B cell (primary cell): ENCODE data around the gene TDRKH. TPM values are rescaled to one million over a fixed set of nuclear protein-coding genes. Genes with fewer than 3 reads are reported as not detected.

Source experiments
- ATAC-seq: fragments of 200-7000 bp; cut with Tn5 transposase; one replicate; pipeline ENCODE4 v1.10.0; 2021; ENCODE audit warnings: low read depth, mild to moderate bottlenecking, moderate number of reproducible peaks, moderate library complexity
- CTCF ChIA-PET: fragments of 350-600 bp; sonication (Branson Sonifier 250); formaldehyde crosslinking; loops from one replicate; lab custom pipeline; 2021; ENCODE audit warnings: antibody characterized with exemption, inconsistent platforms; lab: Charles Lee
- POLR2A ChIA-PET: fragments of 350-600 bp; sonication (Branson Sonifier 250); formaldehyde crosslinking; loops from one replicate; lab custom pipeline; 2021; ENCODE audit warnings: antibody characterized with exemption; lab: Charles Lee
- DNase-seq: peaks from one replicate; pipeline ENCODE4 v3.0.0; 2013
- H2AFZ ChIP-seq: 2 replicates; pipeline ENCODE4 v1.6.1; 2012; ENCODE audit warnings: mild to moderate bottlenecking, low read depth, low read length; ENCODE audit not compliant: insufficient read depth, poor library complexity, severe bottlenecking
- H3K27ac ChIP-seq, 2 donors: 1 replicate in 1 of 2; 2 replicates in 1 of 2; pipeline ENCODE4 v1.5.1; 2012 to 2013; ENCODE audit warnings: low read length in 2 of 2, mild to moderate bottlenecking in 2 of 2, moderate library complexity in 1 of 2
- H3K27me3 ChIP-seq, 4 experiments: fragments of 200-600 bp in 1 of 4; sonication (generic) in 1 of 4; replicated peaks in 1 of 4; 1 replicate in 2 of 4; 2 replicates in 2 of 4; pipeline versions ENCODE4 v1.6.1 to v1.7.0; 2013 to 2016; ENCODE audit warnings: low read length in 3 of 4, mild to moderate bottlenecking in 2 of 4, mixed read lengths in 1 of 4, moderate library complexity in 1 of 4; ENCODE audit not compliant: insufficient read depth in 4 of 4, control insufficient read depth in 3 of 4; ENCODE audit errors: control extremely low read depth in 1 of 4
- H3K36me3 ChIP-seq, 2 experiments: replicated peaks in 1 of 2; 1 replicate in 1 of 2; 2 replicates in 1 of 2; pipeline versions ENCODE4 v1.6.1 to v1.7.1; 2013; ENCODE audit warnings: low read length in 1 of 2; ENCODE audit not compliant: insufficient read depth in 2 of 2, control insufficient read depth in 1 of 2; ENCODE audit errors: control extremely low read depth in 1 of 2, extremely low read depth in 1 of 2
- H3K4me1 ChIP-seq, 2 donors: fragments of 200-600 bp in 1 of 2; sonication (generic) in 1 of 2; 1 replicate in 1 of 2; 2 replicates in 1 of 2; pipeline versions ENCODE4 v1.5.1 to v1.6.1; 2013 to 2017; ENCODE audit warnings: low read length in 2 of 2; ENCODE audit not compliant: control insufficient read depth in 2 of 2, insufficient read depth in 2 of 2
- H3K4me2 ChIP-seq: replicated peaks from 2 replicates; pipeline ENCODE3; 2012; ENCODE audit warnings: mild to moderate bottlenecking, low read depth, low read length; ENCODE audit not compliant: poor library complexity, severe bottlenecking
- H3K4me3 ChIP-seq, 5 experiments: fragments of 200-600 bp in 1 of 5; sonication (generic) in 1 of 5; 1 replicate in 3 of 5; 2 replicates in 2 of 5; pipeline versions ENCODE4 v1.5.1 to v1.7.0; 2011 to 2016; ENCODE audit warnings: low read length in 4 of 5, mild to moderate bottlenecking in 4 of 5, low read depth in 2 of 5, control low read depth in 1 of 5, moderate library complexity in 1 of 5; ENCODE audit not compliant: insufficient read depth in 1 of 5; ENCODE audit errors: control extremely low read depth in 1 of 5, extremely low read depth in 1 of 5
- H3K79me2 ChIP-seq: fragments of 200-600 bp; sonication (generic); one replicate; pipeline ENCODE4 v1.6.0; 2016; ENCODE audit warnings: low read length; ENCODE audit not compliant: control insufficient read depth, insufficient read depth
- H3K9ac ChIP-seq: fragments of 200-600 bp; sonication (generic); 2 replicates; pipeline ENCODE4 v1.6.1; 2017; ENCODE audit warnings: mild to moderate bottlenecking, low read length, moderate library complexity
- H3K9me3 ChIP-seq, 3 donors: one replicate each; pipeline versions ENCODE4 v1.6.1 to v1.7.1; 2013; ENCODE audit warnings: low read length in 2 of 3; ENCODE audit not compliant: control insufficient read depth in 2 of 3, insufficient read depth in 1 of 3; ENCODE audit errors: control extremely low read depth in 1 of 3
- H4K20me1 ChIP-seq: 2 replicates; pipeline ENCODE4 v1.6.0; 2012; ENCODE audit warnings: mild to moderate bottlenecking, low read length; ENCODE audit not compliant: insufficient read depth, control insufficient read depth, poor library complexity, severe bottlenecking
- H3K27ac Mint-ChIP-seq: one replicate; pipeline ENCODE4 v1.8.0; 2021; ENCODE audit warnings: mixed read lengths
- H3K27me3 Mint-ChIP-seq: one replicate; pipeline ENCODE4 v1.8.0; 2021; ENCODE audit warnings: mixed read lengths
- H3K4me1 Mint-ChIP-seq: one replicate; pipeline ENCODE4 v1.8.0; 2021; ENCODE audit warnings: mixed read lengths
- H3K4me3 Mint-ChIP-seq: one replicate; pipeline ENCODE4 v1.8.0; 2021; ENCODE audit warnings: mixed read lengths
- H3K9me3 Mint-ChIP-seq: one replicate; pipeline ENCODE4 v1.8.0; 2022; ENCODE audit warnings: mixed read lengths; ENCODE audit not compliant: insufficient read depth
- CTCF ChIP-seq: fragments of 200-600 bp; IDR thresholded peaks from one replicate; pipeline ENCODE4 v1.8.0; 2022; ENCODE audit warnings: antibody characterized with exemption, mild to moderate bottlenecking
- EZH2 ChIP-seq: IDR thresholded peaks from 2 replicates; pipeline ENCODE4 v1.6.1; 2012; ENCODE audit warnings: borderline replicate concordance, low read depth, mild to moderate bottlenecking, moderate library complexity, low read length; ENCODE audit not compliant: insufficient read depth, poor library complexity, severe bottlenecking
- WGBS: methylation state at CpG from one replicate; pipeline ENCODE4 v1.1.5; 2013; ENCODE audit warnings: missing lambda C conversion rate; ENCODE audit not compliant: insufficient coverage; 5-methylcytosine and 5-hydroxymethylcytosine counted together
- intact Hi-C: fragments of 100-400 bp; cut with micrococcal nuclease; formaldehyde crosslinking; loops from one replicate; pipeline ENCODE4 v1.10.0; 2022
- polyA plus RNA-seq: library from polyadenylated mRNA; depleted of rRNA; stranded (reverse); fragments of >200 nt; gene quantifications from 2 replicates; pipeline ENCODE4 v1.2.3, GENCODE V29; 2012
- total RNA-seq, 2 donors: library from RNA; stranded (reverse); fragments of 120-200 nt in 1 of 2; gene quantifications; 1 replicate in 1 of 2; 2 replicates in 1 of 2; pipeline versions ENCODE4 v1.2.3 to v1.2.4, GENCODE V29; 2013 to 2022

Gene TDRKH
- total and polyA plus RNA-seq, 2 donors (not counting 1 experiment from before 2014, with no cell fraction given) = 2.0 to 13.3 TPM

GRCh38 chr1:151739590-151740355, 50.5 kb downstream of the TDRKH start:
- H4K20me1 ChIP-seq = no peaks in the 10 kb centered on the region
- no peak overlapping the region for H3K9ac ChIP-seq
- WGBS = 57% methylated on average over 3 of the region's 3 CpGs
- no peak overlapping the region for H3K4me2 ChIP-seq
- ChIA-PET POLR2A (no interaction called here), CTCF (no interaction called here)
- DNase-seq (no peak), ATAC-seq (no peak)
- H3K79me2 ChIP-seq = no peaks in the 10 kb centered on the region
- H3K4me3 ChIP-seq = no peak overlapping the region
- peaks cover 12% of the 10 kb centered on the region for H3K9me3 Mint-ChIP-seq
- TF ChIP-seq EZH2 (no peak), CTCF (no peak)
- H3K27me3 ChIP-seq = peaks cover 0 to 6% (median 1%) of the 10 kb centered on the region in 4 experiments
- no peak overlapping the region for H3K4me3 Mint-ChIP-seq
- H3K36me3 ChIP-seq = no peaks in the 10 kb centered on the region
- no peaks in the 10 kb centered on the region for H3K4me1 ChIP-seq
- no peaks in the 10 kb centered on the region for H3K27me3 Mint-ChIP-seq
- intact Hi-C loops = no loop called here
- H3K27ac Mint-ChIP-seq = no peak overlapping the region
- no peaks in the 10 kb centered on the region for H3K4me1 Mint-ChIP-seq
- H3K9me3 ChIP-seq = peaks cover 0 to 17% (median 12%) of the 10 kb centered on the region in 3 donors
- H2AFZ ChIP-seq = no peak overlapping the region
- H3K27ac ChIP-seq = no peak overlapping the region

- H3K27ac ChIP-seq = no peak overlapping the region
- peaks cover 0 to 17% (median 12%) of the 10 kb centered on the region in 3 donors for H3K9me3 ChIP-seq
- no peak for DNase-seq
- peaks cover 16% of the 10 kb centered on the region for H3K27me3 Mint-ChIP-seq
- CTCF ChIA-PET = no interaction called here
- ATAC-seq = no peak
- no peak overlapping the region for H3K9ac ChIP-seq
- peaks cover 0 to 7% (median 1%) of the 10 kb centered on the region in 4 experiments for H3K27me3 ChIP-seq
- intact Hi-C loops = no loop called here
- no peak overlapping the region for H3K4me2 ChIP-seq
- H3K36me3 ChIP-seq = no peaks in the 10 kb centered on the region
- no peak overlapping the region for H2AFZ ChIP-seq
- TF ChIP-seq EZH2 (no peak), CTCF (no peak)
- H3K9me3 Mint-ChIP-seq = peaks cover 12% of the 10 kb centered on the region
- H3K4me1 Mint-ChIP-seq = no peaks in the 10 kb centered on the region
- H3K27ac Mint-ChIP-seq = no peak overlapping the region
- no peaks in the 10 kb centered on the region for H3K79me2 ChIP-seq
- no peak overlapping the region for H3K4me3 Mint-ChIP-seq
- H4K20me1 ChIP-seq = no peaks in the 10 kb centered on the region
- POLR2A ChIA-PET = no interaction called here
- no peak overlapping the region for H3K4me3 ChIP-seq
- no peaks in the 10 kb centered on the region for H3K4me1 ChIP-seq
Measured at GRCh38 chr1:151737479-151737878, 52.8 kb downstream of the TDRKH start.
